K562 (cell line): ENCODE results near the gene KNSTRN. TPM values are rescaled to one million over a fixed set of nuclear protein-coding genes. Genes with fewer than 3 reads are reported as not detected.

ENCODE experiments used
- ATAC-seq: fragments of 200-7000 bp; cut with Tn5 transposase; 3 replicates; pipeline ENCODE4 v1.9.1; 2020; ENCODE audit warnings: moderate library complexity
- BruUV-seq: library from RNA; stranded (reverse); fragments of 400-500 nt; replicated peaks from 2 replicates; lab custom pipeline; 2021; lab: Mats Ljungman, UMichigan
- CTCF ChIA-PET: fragments of 300-600 bp; formaldehyde crosslinking; extraction: SDS; loops from one replicate; lab custom pipeline; 2021; ENCODE audit warnings: low intra/inter-chr PET ratio; lab: Yijun Ruan, JAX
- POLR2A ChIA-PET: fragments of 300-600, 350-650 bp; sonication (Branson Sonifier 250); formaldehyde crosslinking; extraction: SDS; loops from one replicate; lab custom pipeline; 2021; ENCODE audit warnings: antibody characterized with exemption, inconsistent platforms; lab: Yijun Ruan, JAX
- DNase-seq, 4 experiments: peaks; one replicate each; pipeline versions ENCODE4 v3.0.0 to v3.0.0-alpha.2; 2011 to 2018; ENCODE audit warnings: low spot score in 3 of 4, mixed read lengths in 3 of 4; ENCODE audit errors: extremely low read depth in 1 of 4
- FAIRE-seq: peaks from 2 replicates; lab custom pipeline; 2011; peaks lifted over from hg19 to GRCh38; lab: Jason Lieb, UNC
- H2AFZ ChIP-seq: 2 replicates; pipeline ENCODE4 v1.6.0; 2011; ENCODE audit warnings: low read depth, low read length, control low read depth, inconsistent platforms
- H3K27ac ChIP-seq: fragments of 200-600 bp; 3 replicates; pipeline ENCODE4 v1.8.0; 2011; ENCODE audit warnings: low read depth, mild to moderate bottlenecking, control low read depth, inconsistent platforms, low read length, moderate library complexity, mixed read lengths; ENCODE audit errors: extremely low read depth
- H3K27me3 ChIP-seq, 2 experiments: fragments of 300-600 bp in 1 of 2; 2 replicates in 1 of 2; 3 replicates in 1 of 2; pipeline versions ENCODE4 v1.6.0 to v1.8.0; 2011; ENCODE audit warnings: inconsistent platforms in 2 of 2, low read length in 2 of 2, mild to moderate bottlenecking in 1 of 2, mixed read lengths in 1 of 2, moderate library complexity in 1 of 2; ENCODE audit not compliant: control insufficient read depth in 2 of 2, insufficient read depth in 2 of 2
- H3K36me3 ChIP-seq: fragments of 300-600 bp; 3 replicates; pipeline ENCODE4 v1.8.0; 2011; ENCODE audit warnings: mild to moderate bottlenecking, low read length, inconsistent platforms; ENCODE audit not compliant: control insufficient read depth, insufficient read depth
- H3K4me1 ChIP-seq, 2 experiments: fragments of 200-600 bp in 1 of 2; replicated peaks in 1 of 2; 2 replicates in 1 of 2; 3 replicates in 1 of 2; pipeline versions ENCODE4 v1.5.1 to v1.8.0; 2011; ENCODE audit warnings: inconsistent platforms in 2 of 2, low read length in 2 of 2, mild to moderate bottlenecking in 1 of 2, mixed read lengths in 1 of 2, moderate library complexity in 1 of 2; ENCODE audit not compliant: control insufficient read depth in 2 of 2, insufficient read depth in 2 of 2
- H3K4me2 ChIP-seq: 2 replicates; pipeline ENCODE4 v1.6.1; 2011; ENCODE audit warnings: low read length, control low read depth, inconsistent platforms, mixed read lengths; ENCODE audit not compliant: insufficient read depth
- H3K4me3 ChIP-seq: fragments of 200-600 bp; sonication (generic), shearing (Covaris generic); 2 replicates; pipeline ENCODE4 v1.5.1; 2016; ENCODE audit warnings: control low read depth, inconsistent platforms
- H3K79me2 ChIP-seq: fragments of 200-600 bp; 3 replicates; pipeline ENCODE4 v1.8.0; 2011; ENCODE audit warnings: low read length, inconsistent platforms; ENCODE audit not compliant: control insufficient read depth, insufficient read depth
- H3K9ac ChIP-seq, 2 experiments: 2 replicates each; pipeline versions ENCODE4 v1.6.0 to v1.6.1; 2011; ENCODE audit warnings: low read depth in 2 of 2, low read length in 2 of 2, control low read depth in 1 of 2, inconsistent platforms in 1 of 2, mild to moderate bottlenecking in 1 of 2, mixed read lengths in 1 of 2; ENCODE audit not compliant: insufficient read depth in 1 of 2
- H3K9me1 ChIP-seq: one replicate; pipeline ENCODE4 v1.6.0; 2011; ENCODE audit warnings: inconsistent platforms, mild to moderate bottlenecking, low read length, moderate library complexity; ENCODE audit not compliant: control insufficient read depth, insufficient read depth
- H3K9me3 ChIP-seq: replicated peaks from 2 replicates; pipeline ENCODE4 v1.5.1; 2011; ENCODE audit warnings: low read depth, low read length, inconsistent platforms; ENCODE audit not compliant: control insufficient read depth, insufficient read depth
- H4K20me1 ChIP-seq: replicated peaks from 2 replicates; pipeline ENCODE4 v1.6.1; 2011; ENCODE audit warnings: low read length, inconsistent platforms, mixed read lengths; ENCODE audit not compliant: control insufficient read depth, insufficient read depth
- CGGBP1 ChIP-seq: fragments of 250-450 bp; sonication (Bioruptor Pico); IDR thresholded peaks from 2 replicates; pipeline ENCODE4 v1.9.0; 2021; ENCODE audit warnings: mild to moderate bottlenecking
- DACH1 ChIP-seq: fragments of 450-650 bp; IDR thresholded peaks from 2 replicates; pipeline ENCODE4 v1.6.1; 2018; ENCODE audit not compliant: partially characterized antibody
- NCOA2 ChIP-seq, 2 experiments: fragments of 450-650 bp; IDR thresholded peaks; 2 replicates each; pipeline ENCODE4 v1.6.1; 2018; ENCODE audit warnings: mild to moderate bottlenecking in 2 of 2, moderate library complexity in 1 of 2; ENCODE audit not compliant: partially characterized antibody in 2 of 2
- TFE3 ChIP-seq: fragments of 450-650 bp; formaldehyde crosslinking; IDR thresholded peaks from 2 replicates; pipeline ENCODE4 v1.4.0; 2020; ENCODE audit warnings: mild to moderate bottlenecking, mixed read lengths
- WGBS: fragments of 100-300 bp; shearing (Covaris generic); methylation state at CpG from one replicate; pipeline ENCODE4 v1.1.6; 2016; ENCODE audit warnings: low coverage, mixed read lengths; ENCODE audit not compliant: insufficient coverage; ENCODE audit errors: missing lambda C conversion rate; 5-methylcytosine and 5-hydroxymethylcytosine counted together
- in situ Hi-C: fragments of 300-500 bp; cut with MboI; formaldehyde crosslinking; loops from 4 replicates; pipeline ENCODE4 v1.15.0; 2018; ENCODE audit warnings: inconsistent platforms, mixed read lengths
- intact Hi-C: fragments of 100-400 bp; cut with micrococcal nuclease; formaldehyde crosslinking; loops from 2 replicates; pipeline ENCODE4 v1.14.2; 2022
- polyA plus RNA-seq, 8 experiments: library from polyadenylated mRNA; depleted of rRNA in 4 of 8; stranded (reverse) in 5 of 8; unstranded in 3 of 8; fragments of >200 nt; fragmentation: Nextera tagmentation in 2 of 8; fragmentation: Illumina TruSeq in 1 of 8; extraction: Ambion mirVana in 2 of 8; extraction: Trizol in 1 of 8; gene quantifications; 2 replicates each; pipeline versions ENCODE4 v1.2.1 to v1.2.3, GENCODE V29; 2011 to 2014; ENCODE audit warnings: inconsistent platforms in 1 of 8, missing spikeins in 1 of 8
- total RNA-seq, 7 experiments: library from RNA; depleted of rRNA in 6 of 7; stranded (reverse); fragments of >200 nt in 6 of 7; fragmentation: Illumina TruSeq in 2 of 7; extraction: Trizol in 2 of 7; gene quantifications; 2 replicates each; pipeline versions ENCODE4 v1.2.1 to v1.2.3, GENCODE V29; 2011 to 2021; ENCODE audit warnings: low replicate concordance in 1 of 7

KNSTRN gene
- total and polyA plus RNA-seq, 9 of the 15 experiments (the other 6 are each of a cell fraction or from before 2014, with no cell fraction given): 48.7 to 88.2 (median 66.3) TPM

GRCh38 chr15:40424483-40425115 is 42.1 kb downstream of the KNSTRN start:
- Histone ChIP-seq H3K27me3 (no peaks in the 10 kb centered on the region), H3K79me2 (no peaks in the 10 kb centered on the region), H3K9me3 (no peaks in the 10 kb centered on the region), H3K4me1 (peaks cover 14 to 41% of the 10 kb centered on the region in 2 experiments; a peak in 4 of 5 replicates), H3K9ac (no peak overlapping the region)
- 64% methylated on average over 6 of the region's 6 CpGs for WGBS
- POLR2A ChIA-PET: interaction anchor here (1.1 to 3.7 kb wide), 4 partner anchors 11 to 71 kb away, joined by 3 to 16 read pairs (median 3); no protein-coding TSS in a partner anchor
- no peak for ATAC-seq
- in situ Hi-C loops: loop anchor here (5.0 to 10.0 kb wide), 3 partner anchors 77 to 370 kb away; no protein-coding TSS in a partner anchor
- FAIRE-seq: no peak
- no peak for TF ChIP-seq DACH1
- TF ChIP-seq NCOA2 (IDR thresholded peaks at IDR 0.05; ENCODE audit: partially characterized antibody in 2 of 2): no peak
- TF ChIP-seq CGGBP1 (CRISPR knock-in tag): no peak
- TF ChIP-seq TFE3 (CRISPR knock-in tag): peak; percentile 75
- TF ChIP-seq, all 486 proteins: peak for 1
- CTCF ChIA-PET: no interaction called here
- H3K9me1 ChIP-seq: no peaks in the 10 kb centered on the region
- no peaks in the 10 kb centered on the region for H3K36me3 ChIP-seq
- no TSS peak for BruUV-seq
- intact Hi-C loops: loop anchor here (5.0 kb wide), 2 partner anchors 67 to 102 kb away; partner anchors contain the start of genes DISP2 and INAFM2
- no peak overlapping the region for H3K4me2 ChIP-seq
- no peak for DNase-seq
- H4K20me1 ChIP-seq: no peaks in the 10 kb centered on the region
- H3K4me3 ChIP-seq: no peak overlapping the region
- H3K27ac ChIP-seq: no peak overlapping the region
- no peak overlapping the region for H2AFZ ChIP-seq
